Gastrocnemius medialis (tissue), 4 donors: ENCODE data around the gene XPO6.

ENCODE experiments used
- POLR2A ChIP-seq, 2 donors: fragments of 450-650 bp; IDR thresholded peaks; one replicate each; pipeline ENCODE4 v1.6.1; 2017; ENCODE audit warnings: antibody characterized with exemption in 2 of 2, mild to moderate bottlenecking in 2 of 2, moderate library complexity in 2 of 2
- TF ChIP-seq, protein P1 (sequence below), 5 experiments: fragments of 450-650 bp in 3 of 5; fragments of 200-600 bp in 2 of 5; sonication (generic) in 2 of 5; IDR thresholded peaks in 4 of 5; conservative IDR thresholded peaks in 1 of 5; 1 replicate in 4 of 5; 2 replicates in 1 of 5; pipeline ENCODE4 v1.5.1; 2016 to 2019; ENCODE audit warnings: antibody characterized with exemption in 5 of 5, mild to moderate bottlenecking in 3 of 5, moderate library complexity in 3 of 5

DNA sequence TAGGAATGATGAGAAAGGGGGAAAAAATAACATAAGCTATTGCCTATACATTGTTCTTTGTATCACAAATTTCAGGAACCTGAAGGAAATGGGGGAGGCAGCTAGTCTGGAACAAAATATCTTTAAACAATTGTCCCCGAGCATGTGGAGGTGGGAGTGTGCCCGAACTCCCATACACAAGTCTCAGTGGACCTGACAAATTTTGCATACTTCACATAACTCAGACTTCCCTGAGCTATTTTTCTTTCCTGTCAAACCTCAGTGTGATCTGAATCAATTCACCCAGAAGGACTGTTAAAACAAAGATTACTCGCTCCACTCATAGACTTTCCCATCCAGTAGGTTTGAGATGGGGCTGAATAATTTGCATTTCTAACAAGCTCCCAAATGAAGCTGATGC lies 1.6 kb upstream of the XPO6 start:
- TF ChIP-seq, protein P1, sequence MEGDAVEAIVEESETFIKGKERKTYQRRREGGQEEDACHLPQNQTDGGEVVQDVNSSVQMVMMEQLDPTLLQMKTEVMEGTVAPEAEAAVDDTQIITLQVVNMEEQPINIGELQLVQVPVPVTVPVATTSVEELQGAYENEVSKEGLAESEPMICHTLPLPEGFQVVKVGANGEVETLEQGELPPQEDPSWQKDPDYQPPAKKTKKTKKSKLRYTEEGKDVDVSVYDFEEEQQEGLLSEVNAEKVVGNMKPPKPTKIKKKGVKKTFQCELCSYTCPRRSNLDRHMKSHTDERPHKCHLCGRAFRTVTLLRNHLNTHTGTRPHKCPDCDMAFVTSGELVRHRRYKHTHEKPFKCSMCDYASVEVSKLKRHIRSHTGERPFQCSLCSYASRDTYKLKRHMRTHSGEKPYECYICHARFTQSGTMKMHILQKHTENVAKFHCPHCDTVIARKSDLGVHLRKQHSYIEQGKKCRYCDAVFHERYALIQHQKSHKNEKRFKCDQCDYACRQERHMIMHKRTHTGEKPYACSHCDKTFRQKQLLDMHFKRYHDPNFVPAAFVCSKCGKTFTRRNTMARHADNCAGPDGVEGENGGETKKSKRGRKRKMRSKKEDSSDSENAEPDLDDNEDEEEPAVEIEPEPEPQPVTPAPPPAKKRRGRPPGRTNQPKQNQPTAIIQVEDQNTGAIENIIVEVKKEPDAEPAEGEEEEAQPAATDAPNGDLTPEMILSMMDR (IDR thresholded peaks at IDR 0.05 in 4 of 5, conservative IDR thresholded peaks at IDR 0.05 in 1 of 5), result no peak
- no peak for TF ChIP-seq POLR2A (IDR thresholded peaks at IDR 0.05)
